Measurements from ENCODE around the gene CACNA1I.

GRCh38 chr22:39685336-39686177, 115.0 kb downstream of the CACNA1I start:
- TF ChIP-seq, protein P1, sequence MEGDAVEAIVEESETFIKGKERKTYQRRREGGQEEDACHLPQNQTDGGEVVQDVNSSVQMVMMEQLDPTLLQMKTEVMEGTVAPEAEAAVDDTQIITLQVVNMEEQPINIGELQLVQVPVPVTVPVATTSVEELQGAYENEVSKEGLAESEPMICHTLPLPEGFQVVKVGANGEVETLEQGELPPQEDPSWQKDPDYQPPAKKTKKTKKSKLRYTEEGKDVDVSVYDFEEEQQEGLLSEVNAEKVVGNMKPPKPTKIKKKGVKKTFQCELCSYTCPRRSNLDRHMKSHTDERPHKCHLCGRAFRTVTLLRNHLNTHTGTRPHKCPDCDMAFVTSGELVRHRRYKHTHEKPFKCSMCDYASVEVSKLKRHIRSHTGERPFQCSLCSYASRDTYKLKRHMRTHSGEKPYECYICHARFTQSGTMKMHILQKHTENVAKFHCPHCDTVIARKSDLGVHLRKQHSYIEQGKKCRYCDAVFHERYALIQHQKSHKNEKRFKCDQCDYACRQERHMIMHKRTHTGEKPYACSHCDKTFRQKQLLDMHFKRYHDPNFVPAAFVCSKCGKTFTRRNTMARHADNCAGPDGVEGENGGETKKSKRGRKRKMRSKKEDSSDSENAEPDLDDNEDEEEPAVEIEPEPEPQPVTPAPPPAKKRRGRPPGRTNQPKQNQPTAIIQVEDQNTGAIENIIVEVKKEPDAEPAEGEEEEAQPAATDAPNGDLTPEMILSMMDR (IDR thresholded peaks at IDR 0.05 in 4 of 5, conservative IDR thresholded peaks at IDR 0.05 in 1 of 5) = no peak
- no peak for TF ChIP-seq POLR2A (IDR thresholded peaks at IDR 0.05)
